NCI-H128 (cell line): ENCODE data around the gene RCAN1.
"Not testable (repeated sequence)": the region's sequence is repeated elsewhere in the genome, so short reads cannot be mapped to it uniquely, and the experiment has no call there.

Experiments used
- DNase-seq: peaks from one replicate; lab custom pipeline; 2025; ENCODE audit not compliant: unreplicated experiment; lab: John Stamatoyannopoulos, UW

Gene RCAN1

DNA sequence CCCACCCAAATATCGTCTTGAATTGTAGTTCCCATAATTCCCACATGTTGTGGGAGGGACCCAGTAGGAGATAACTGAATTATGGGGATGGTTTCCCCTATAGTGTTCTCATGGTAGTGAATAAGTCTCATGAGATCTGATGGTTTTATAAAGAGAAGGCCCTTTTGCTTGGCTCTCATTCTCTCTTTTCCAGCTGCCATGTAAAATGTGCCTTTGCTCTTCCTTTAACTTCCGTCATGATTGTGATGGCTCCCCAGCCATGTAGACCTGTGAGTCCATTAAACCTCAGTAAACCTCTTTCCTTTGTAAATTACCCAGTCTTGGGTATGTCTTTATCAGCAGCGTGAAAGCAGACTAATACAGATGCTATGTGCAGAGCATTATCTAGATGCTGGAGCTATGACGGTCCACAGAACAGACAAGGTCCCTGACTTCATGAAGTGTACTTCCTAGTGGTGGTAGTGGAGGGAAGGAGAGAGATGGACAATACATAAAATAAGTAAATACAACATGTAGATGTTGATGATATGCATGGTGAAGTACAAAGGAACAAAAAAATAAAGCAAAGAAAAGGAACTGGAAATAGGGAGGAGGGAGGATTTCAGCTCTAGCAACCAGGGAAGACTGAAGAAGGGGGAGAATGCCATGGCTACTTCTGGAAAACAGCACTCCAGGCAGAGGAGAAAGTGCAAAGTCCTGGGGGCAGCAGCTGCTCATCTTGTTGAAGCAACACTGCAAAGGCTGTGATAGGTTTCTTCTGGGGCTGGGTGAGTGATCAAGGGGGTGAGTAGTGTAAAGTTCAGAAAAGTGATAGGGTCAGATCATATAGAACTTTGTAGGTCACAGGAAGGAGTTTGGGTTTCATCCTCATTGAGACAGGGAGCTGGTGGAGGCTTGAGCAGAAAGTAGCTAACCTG lies 6.8 kb upstream of the RCAN1 start:
- no peak for DNase-seq

DNA sequence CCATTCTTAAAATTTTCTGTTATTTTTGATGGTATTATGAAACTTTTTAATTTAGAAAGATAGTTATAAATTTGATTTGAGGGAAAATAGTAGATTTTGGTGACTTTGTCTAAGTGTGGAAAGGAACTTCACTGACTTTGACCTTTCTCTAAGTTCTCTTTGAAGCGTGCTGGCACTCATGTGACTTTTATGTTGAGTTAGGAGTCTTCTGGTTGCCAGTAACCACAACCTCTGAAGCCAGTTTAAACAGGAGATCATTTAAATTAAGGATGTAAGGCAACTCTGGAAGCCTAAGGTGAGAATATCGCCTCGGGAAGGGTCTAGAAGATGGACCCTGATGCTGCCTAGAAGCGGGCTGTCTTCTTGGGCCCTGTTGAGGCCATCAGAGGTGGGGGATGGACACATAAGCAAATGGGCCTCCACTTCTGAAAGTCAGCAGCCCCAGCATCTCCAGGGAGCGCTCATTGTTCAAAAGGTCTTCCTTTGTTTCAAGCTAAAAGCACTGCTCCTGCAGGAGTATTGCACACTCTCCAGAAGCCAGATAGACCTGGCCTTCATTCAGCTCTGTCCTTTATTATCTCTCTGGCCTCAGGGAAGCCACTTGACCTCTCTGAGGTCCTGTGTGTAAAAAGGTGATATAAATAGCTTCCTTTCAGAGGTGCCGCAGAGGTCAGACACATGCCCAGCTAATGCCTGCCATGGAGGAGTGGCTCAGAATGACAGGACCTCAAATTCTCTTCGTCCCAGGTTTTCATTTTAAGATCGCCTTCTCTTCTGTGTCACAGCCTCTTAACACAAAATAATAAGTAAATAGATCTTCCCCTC lies 5.1 kb upstream of the RCAN1 start:
- no peak for DNase-seq

DNA sequence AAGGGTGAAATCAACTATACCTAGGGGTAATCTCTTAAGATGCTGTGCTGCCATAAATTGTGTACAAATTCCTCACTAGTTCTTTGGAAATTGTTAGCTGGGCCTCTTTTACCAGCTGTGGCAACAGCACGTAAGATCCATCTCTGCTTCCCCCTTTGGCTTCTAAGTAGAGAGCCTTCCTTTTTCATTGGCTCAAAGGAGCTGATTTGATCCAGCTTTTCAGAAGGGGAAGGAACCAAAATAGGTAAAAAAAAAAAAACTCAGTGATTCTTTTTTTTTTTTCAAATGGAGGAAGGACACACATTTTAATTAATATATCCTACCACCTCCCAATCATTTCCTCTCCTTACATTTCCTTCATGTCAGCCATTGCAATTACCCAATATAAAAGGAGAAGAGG lies 4.0 kb upstream of the RCAN1 start:
- DNase-seq = no peak

DNA sequence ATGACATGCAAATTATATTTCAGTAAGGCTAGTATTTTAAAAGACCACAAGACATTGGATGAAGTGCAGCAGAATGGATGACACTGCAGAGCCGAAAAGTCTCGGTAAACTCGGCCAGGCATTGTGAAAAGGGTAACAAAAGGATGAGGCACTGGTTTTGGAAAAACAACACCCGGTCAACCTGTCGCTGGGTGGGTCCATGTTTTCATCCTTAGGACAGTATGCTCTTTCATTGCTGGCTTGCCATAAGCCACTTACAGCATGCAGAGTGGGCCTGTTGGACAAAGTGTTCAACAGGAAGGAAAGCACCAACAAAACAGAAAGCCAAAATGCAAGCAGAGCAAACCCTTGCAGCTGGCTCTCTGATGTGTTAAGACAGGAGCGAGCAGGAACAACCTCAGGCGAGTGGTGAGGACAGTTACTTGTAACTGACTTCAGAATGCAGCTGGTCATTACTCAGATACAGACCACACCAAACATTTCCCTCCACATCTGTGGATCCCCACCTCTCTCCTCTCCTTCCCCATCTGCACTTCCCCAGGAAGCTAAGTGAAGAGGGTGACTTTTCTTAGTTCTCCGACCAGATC lies 2.9 kb upstream of the RCAN1 start:
- DNase-seq = no peak

- no peak for DNase-seq
Observed at GRCh38 chr21:34615487-34615814, 538 bp upstream of the RCAN1 start.

DNA sequence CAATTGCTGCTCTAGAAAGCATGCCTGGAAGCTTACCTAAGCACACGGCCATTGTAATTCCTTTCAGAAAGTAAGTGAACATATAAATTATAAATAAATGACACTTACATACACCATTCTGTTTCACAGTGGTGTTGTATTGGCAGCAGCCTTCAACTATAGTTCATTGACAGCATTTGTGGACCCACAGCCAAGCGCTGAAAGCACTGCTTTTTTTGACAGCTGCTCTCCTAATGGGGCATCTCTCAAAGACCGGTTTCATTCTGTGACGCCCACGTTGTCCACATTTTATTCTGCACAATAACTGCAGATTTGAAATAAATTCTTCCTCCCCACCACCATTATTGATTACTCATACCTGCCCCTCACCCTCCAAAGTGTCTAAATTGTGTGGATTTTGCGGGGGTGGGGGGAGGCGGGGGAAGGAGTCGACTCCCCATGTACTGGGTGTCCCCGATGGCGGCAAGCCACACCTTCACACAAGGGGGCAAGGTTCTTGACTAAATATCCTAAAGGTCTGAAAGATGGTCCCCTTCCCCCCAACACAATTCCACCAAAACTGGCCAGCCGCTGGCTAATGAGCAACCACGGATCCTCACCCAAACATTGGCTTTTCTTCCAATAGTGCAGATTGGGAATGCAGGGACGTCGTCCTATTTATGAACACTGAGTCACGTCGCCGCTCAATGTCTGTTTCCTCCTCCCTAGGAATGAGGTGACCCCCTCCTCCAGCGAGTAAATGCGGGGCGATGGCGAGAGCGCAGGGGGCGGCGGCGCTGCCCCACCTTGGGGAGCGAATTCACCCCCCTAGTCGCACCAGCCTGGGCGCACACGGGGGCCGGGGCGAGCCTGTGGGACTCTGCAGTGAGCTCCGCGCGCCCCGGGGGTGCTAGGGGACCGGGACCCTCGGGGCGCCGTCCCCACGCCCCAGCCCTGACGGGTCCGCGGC lies 960 bp downstream of the RCAN1 start:
- DNase-seq = no peak

GRCh38 chr21:34612557-34612956 lies 2.4 kb downstream of the RCAN1 start:
- no peak for DNase-seq

- DNase-seq = no peak
Observed at GRCh38 chr21:34612056-34612455, 2.9 kb downstream of the RCAN1 start.

GRCh38 chr21:34611528-34611927 lies 3.4 kb downstream of the RCAN1 start:
- DNase-seq = no peak

DNA sequence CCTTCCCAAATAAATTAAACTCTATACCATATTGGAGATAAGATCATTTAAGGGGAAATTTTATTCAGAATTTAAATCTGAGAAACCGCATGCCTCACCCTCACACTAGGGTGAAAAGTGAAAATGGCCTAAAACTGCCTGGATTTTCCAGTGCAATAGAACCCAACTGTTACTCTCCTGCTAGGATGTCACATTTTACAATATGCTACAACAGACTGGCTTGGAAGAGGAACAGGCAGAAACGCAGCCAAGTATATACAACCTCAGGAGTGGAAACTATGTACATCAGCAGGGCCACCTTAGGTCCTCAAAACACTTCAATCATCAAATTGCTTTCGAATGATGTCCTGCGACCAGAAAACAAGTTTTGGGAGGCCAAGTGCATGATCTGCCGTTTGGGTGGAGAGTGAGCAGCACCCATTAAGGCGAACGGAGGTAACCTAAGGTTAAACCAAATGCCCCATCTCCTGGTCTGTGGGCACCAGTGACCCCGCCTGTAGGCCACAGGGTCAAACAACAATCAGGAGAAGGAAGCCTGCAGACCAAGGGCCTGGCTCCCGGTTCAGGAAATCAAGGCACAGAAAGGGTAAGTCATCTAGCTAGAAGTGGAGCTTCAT lies 4.9 kb downstream of the RCAN1 start:
- DNase-seq = no peak

DNA sequence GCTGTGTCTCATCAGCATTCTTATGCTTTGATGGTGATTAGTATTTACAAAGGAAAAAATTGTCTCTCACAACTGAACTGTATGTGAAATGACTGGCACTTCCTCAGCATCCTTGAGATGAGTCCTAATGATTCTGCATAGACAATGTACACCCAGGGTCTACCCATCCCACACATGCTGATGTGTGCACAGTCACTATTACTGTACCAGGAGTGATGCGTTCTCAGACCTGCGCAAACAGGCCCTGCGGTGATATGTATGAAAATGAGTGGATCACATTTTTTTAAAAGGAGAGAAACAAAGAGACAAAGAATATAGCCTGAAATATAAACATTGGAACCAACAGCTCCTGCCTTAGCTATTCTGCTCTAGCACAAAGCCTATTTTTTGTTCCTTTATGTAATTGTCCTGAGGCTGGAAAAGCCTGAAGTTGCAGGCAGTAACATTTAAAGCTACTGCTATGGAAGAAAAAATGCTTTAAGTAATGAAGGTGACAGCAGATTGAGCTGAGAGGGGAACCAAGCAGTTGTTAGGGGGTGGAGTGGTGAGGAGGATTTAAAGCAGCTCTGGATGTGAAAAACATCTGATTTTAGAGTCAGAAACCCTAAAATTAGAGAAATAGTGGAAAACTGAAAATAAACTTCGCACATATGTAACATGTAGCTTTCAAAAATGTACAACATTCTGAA lies 5.5 kb downstream of the RCAN1 start:
- no peak for DNase-seq

DNA sequence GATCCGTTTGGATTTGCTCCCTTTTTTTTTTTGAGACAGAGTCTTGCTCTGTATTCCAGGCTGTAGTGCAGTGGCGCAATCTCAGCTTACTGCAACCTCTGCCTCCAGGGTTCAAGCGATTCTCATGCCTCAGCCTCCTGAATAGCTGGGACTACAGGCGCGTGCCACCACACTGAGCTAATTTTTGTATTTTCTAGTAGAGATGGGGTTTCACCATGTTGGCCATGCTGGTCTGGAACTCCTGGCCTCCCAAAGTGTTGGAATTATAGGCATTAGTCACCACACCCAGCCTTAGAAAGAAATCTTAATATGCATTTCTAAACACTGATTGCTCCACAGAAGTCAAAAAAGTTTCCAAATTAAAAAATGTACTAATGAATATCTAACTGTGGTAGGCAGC lies 7.5 kb downstream of the RCAN1 start:
- not testable (repeated sequence) for DNase-seq

DNA sequence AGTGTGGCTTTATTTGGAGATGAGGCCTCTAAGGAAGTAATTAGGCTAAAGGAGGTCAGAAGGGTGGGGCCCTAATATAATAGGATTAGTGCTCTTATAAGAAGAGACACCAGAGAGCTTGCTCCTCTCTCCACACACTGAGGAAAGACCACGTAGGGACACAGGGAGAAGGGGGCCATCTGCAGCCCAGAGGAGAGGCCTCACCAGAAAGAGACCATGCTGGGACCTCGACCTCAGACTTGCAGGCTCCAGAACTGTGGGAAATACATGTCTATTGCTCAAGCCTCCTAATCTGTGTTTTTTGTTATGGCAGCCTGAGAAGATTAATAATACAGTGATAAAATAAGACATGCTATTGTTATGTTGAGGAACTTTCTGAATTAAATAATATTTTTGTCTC lies 8.3 kb downstream of the RCAN1 start:
- DNase-seq = no peak

- no peak for DNase-seq
Observed at GRCh38 chr21:34606051-34606450, 8.9 kb downstream of the RCAN1 start.

- DNase-seq = not testable (repeated sequence)
Observed at GRCh38 chr21:34604956-34605355, 10.0 kb downstream of the RCAN1 start.

DNA sequence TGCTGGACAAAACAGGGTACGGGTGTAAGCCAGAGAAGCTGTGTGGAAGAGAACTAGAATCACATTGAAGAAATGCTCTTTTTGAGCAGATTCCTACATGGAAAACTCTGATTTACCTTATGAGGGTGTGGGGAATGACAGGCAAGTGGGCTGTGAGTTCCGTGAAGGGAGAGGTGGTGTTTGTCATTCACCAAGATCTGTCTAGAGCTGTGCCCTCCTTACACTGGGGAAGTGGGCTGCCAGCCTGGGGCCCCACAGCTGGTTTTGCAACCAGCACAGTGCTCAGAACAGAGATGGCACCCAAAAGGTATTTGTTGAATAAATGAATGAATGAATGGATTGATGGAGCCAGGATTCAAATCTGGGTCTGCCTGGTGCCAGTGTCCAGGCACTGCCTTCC lies 10.4 kb downstream of the RCAN1 start:
- DNase-seq = no peak

DNA sequence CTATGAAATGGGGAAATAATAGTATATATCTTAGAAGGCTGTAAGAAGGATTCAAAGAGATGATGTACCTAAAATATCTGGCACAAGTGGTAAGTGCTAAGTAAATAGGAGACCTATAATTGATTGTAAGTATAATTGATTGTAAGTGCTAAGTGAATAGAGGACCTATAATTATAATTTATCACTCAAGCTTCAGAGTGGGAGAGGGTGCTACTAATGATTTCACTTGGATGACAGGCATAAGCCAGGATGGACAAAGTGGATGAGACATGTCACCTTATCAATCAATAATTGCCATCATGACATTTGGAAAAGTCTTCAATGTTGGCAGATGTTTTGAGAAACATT lies 11.2 kb downstream of the RCAN1 start:
- no peak for DNase-seq

DNA sequence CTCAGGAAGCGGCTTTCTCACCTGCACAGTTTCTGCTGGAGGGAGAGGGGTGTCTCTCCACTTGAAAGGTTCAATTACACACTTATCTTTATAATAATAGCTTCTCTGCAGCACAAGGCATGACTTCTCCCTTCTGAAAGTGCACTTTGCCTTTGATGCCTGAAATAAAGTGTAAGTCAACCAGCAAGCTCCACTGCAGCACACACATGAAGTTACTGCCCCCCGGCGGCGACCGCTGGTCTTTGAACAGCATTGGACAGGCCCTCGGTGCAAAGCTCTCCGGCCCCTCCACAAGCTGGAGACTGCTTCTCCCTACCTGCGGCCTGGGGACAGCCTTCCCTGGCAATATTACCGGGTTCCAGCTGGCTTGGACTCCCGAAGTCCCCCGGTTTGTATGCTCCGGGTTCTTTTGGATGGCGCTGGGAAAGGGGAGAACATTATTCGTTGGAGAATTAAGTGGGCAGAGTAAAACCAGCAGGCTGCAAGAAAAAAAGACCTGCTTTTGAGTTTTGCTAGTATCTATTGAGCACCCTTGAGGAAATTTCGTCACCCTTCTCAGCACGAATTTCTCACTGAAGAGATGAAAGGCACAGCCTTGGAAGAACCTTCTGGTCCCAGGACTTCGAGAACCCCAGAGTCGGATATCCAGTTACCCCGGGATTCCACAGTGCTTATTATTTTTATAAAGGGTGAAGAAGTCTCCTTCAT lies 11.8 kb downstream of the RCAN1 start:
- DNase-seq = peak; percentile 84

DNA sequence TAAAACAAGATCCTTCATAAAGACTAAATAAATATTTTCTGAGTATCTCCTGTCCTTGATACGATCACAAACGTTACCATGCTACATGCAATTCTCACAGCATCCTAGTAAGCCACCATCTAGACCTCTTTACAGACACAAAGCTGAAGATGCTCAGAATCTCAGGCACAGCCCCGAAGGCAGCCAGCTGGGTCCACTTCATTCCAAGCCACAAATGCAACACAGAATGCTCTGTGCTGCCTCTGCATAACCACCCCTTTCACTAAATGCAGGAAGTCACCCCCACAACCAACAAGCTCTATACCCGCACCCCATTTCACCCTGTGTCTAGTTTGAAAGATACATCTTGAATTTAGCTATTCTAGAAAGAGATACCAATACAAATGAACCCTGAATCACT lies 12.9 kb downstream of the RCAN1 start:
- DNase-seq = no peak
